Heart left ventricle (tissue), 16 donors: ENCODE results near the gene CFAP100. TPM values are rescaled to one million over a fixed set of nuclear protein-coding genes. Genes with fewer than 3 reads are reported as not detected.
A peak's percentile ranks its signal among the peaks of the same experiment; 100 is the strongest.

ENCODE experiments used
- ATAC-seq, 4 donors: fragments of 200-7000 bp; cut with Tn5 transposase; one replicate each; pipeline ENCODE4 v1.9.1; 2020 to 2022; ENCODE audit warnings: moderate library complexity in 4 of 4, mild to moderate bottlenecking in 3 of 4, moderate number of reproducible peaks in 1 of 4
- DNase-seq, 5 donors: peaks; one replicate each; pipeline ENCODE4 v3.0.0-alpha.2; 2020
- H3K27ac ChIP-seq, 12 donors: fragments of 200-600 bp; sonication (generic) in 4 of 12; one replicate each; pipeline versions ENCODE4 v1.5.0 to v1.8.0; 2016 to 2022; ENCODE audit warnings: mild to moderate bottlenecking in 2 of 12
- H3K27me3 ChIP-seq, 9 donors: fragments of 200-600 bp; sonication (generic) in 2 of 9; one replicate each; pipeline versions ENCODE4 v1.5.1 to v1.8.0; 2016 to 2022; ENCODE audit warnings: mild to moderate bottlenecking in 3 of 9
- H3K36me3 ChIP-seq, 9 donors: fragments of 200-600 bp; sonication (generic) in 2 of 9; one replicate each; pipeline versions ENCODE4 v1.5.0 to v1.8.0; 2018 to 2022; ENCODE audit warnings: mild to moderate bottlenecking in 2 of 9
- H3K4me1 ChIP-seq, 12 donors: fragments of 200-600 bp; sonication (generic) in 4 of 12; one replicate each; pipeline versions ENCODE4 v1.5.0 to v1.8.0; 2016 to 2022; ENCODE audit warnings: mild to moderate bottlenecking in 3 of 12
- H3K4me3 ChIP-seq, 12 donors: fragments of 200-600 bp; sonication (generic) in 4 of 12; one replicate each; pipeline versions ENCODE4 v1.5.0 to v1.8.0; 2017 to 2022; ENCODE audit warnings: mild to moderate bottlenecking in 9 of 12, moderate library complexity in 4 of 12
- H3K9me3 ChIP-seq, 12 donors: fragments of 200-600 bp; sonication (generic) in 4 of 12; one replicate each; pipeline versions ENCODE4 v1.5.0 to v1.8.0; 2016 to 2022; ENCODE audit warnings: mild to moderate bottlenecking in 1 of 12
- POLR2A ChIP-seq, 2 donors: fragments of 450-650 bp; IDR thresholded peaks; one replicate each; pipeline ENCODE4 v1.6.1; 2017; ENCODE audit warnings: antibody characterized with exemption in 2 of 2, mild to moderate bottlenecking in 2 of 2, moderate library complexity in 2 of 2
- WGBS, 4 donors: extraction: QIAGEN DNeasy Blood & Tissue Kit in 2 of 4; methylation state at CpG; one replicate each; pipeline versions ENCODE4 v1.1.5 to v1.1.7; 2013 to 2018; 5-methylcytosine and 5-hydroxymethylcytosine counted together
- intact Hi-C, 10 donors: fragments of 100-400 bp; cut with DNase I; formaldehyde crosslinking; loops; one replicate each; pipeline versions ENCODE4 v1.11.1 to v1.14.2; 2022
- polyA plus RNA-seq, 2 donors: library from polyadenylated mRNA; stranded (reverse); fragments of 200-250 nt; gene quantifications; one replicate each; pipeline ENCODE4 v1.2.3, GENCODE V29; 2013
- total RNA-seq, 9 donors: library from RNA; depleted of rRNA in 2 of 9; stranded (reverse); fragments of >200 nt in 2 of 9; fragmentation: NEBNext Ultra II Directional in 3 of 9; extraction: Animal tissue kit (Norgen Biotek cat#: 25700) in 3 of 9; gene quantifications; one replicate each; pipeline versions ENCODE4 v1.1.0 to v1.2.4, GENCODE V29; 2016 to 2023
- TF ChIP-seq, protein P1 (sequence below), 12 donors: fragments of 200-600 bp; sonication (generic) in 4 of 12; IDR thresholded peaks; one replicate each; pipeline versions ENCODE4 v1.5.0 to v1.8.0; 2018 to 2022; ENCODE audit warnings: antibody characterized with exemption in 12 of 12, mild to moderate bottlenecking in 5 of 12
- donor health status: ischemic (EF 13 %, LVEDD 7.1; RV severe dilation, severe dysfunction).
- donor health status: healthy with polysubstance abuse.
- donor health status: DM: no; HTN: yes; CAD: no.
- donor health status: DM: no; HTN: no; CAD: no.
- donor health status: ischemic (EF 25% LVEDD 6.9; RV normal size, moderate dysfunction).
- donor health status: ischemic (EF 25% LVEDD 5.7; RV mildly dilated, moderate dysfunction).
- donor health status: healthy.
- donor health status: DM: yes; HTN: yes; CAD: no.
- donor health status: ischemic (EF 35%, LVEDD 5.7; RV mildly dilated, moderate dysfunction).
- donor health status: nonischemic (EF 11% LVEDD 7.7; RV severe dilation, severe dysfunction).
- donor health status: DM: yes; HTN: yes; CAD: no.
- donor health status: PGD.
- donor health status: ischemic (EF 29% LVEDD 5.4; RV normal size, mild dysfunction).
- donor health status: nonischemic (EF 23%, LVEDD 6.1; RV moderate dilation, normal function).

Gene CFAP100
- total and polyA plus RNA-seq, 11 donors, result not detected

DNA sequence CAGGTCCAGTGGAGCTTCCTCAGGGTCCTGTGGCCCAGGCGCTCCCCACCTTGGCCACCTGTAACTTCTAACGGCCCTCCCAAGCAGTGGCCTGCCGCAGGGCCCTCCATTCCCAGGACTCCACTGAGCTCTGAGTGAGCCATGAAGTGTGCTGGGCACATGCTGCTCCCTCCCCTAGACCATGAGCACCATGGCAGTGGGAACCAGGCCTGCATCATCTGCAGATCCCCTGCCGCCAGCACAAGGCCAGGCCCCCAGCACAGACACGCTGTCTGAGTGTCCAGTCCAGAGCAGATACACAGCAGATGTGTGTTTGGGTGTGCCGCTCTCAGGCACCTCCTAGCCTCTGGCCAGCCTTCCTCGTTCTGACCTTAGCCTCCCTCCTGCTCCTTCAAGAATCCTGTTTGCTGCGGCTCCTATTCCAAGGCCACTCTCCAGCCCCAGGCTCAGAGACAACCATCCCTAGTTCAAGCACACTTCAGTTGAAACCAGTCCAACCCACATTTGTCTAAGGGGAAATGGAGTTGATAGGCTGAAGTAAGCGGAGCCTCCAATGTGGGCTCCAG is 30.5 kb upstream of the CFAP100 start:
- intact Hi-C loops, result no loop called here
- Histone ChIP-seq H3K36me3 (no peaks in the 10 kb centered on the region), H3K27me3 (peaks cover 0 to 18% (median 0%) of the 10 kb centered on the region in 9 donors), H3K4me3 (no peak overlapping the region), H3K4me1 (no peaks in the 10 kb centered on the region), H3K9me3 (peaks cover 0 to 5% (median 0%) of the 10 kb centered on the region in 12 donors), H3K27ac (no peak overlapping the region)
- ATAC-seq, result no peak
- 93 to 97% (median 95%) methylated on average over 6 to 9 of the region's 9 CpGs for WGBS, 4 donors
- TF ChIP-seq, protein P1, sequence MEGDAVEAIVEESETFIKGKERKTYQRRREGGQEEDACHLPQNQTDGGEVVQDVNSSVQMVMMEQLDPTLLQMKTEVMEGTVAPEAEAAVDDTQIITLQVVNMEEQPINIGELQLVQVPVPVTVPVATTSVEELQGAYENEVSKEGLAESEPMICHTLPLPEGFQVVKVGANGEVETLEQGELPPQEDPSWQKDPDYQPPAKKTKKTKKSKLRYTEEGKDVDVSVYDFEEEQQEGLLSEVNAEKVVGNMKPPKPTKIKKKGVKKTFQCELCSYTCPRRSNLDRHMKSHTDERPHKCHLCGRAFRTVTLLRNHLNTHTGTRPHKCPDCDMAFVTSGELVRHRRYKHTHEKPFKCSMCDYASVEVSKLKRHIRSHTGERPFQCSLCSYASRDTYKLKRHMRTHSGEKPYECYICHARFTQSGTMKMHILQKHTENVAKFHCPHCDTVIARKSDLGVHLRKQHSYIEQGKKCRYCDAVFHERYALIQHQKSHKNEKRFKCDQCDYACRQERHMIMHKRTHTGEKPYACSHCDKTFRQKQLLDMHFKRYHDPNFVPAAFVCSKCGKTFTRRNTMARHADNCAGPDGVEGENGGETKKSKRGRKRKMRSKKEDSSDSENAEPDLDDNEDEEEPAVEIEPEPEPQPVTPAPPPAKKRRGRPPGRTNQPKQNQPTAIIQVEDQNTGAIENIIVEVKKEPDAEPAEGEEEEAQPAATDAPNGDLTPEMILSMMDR (IDR thresholded peaks at IDR 0.05), result no peak
- no peak for TF ChIP-seq POLR2A (IDR thresholded peaks at IDR 0.05)
- DNase-seq, result peak in 1 of 5 donors; percentile 17

GRCh38 chr3:126364731-126365301 is 29.9 kb upstream of the CFAP100 start:
- DNase-seq, result peak in 1 of 5 donors; percentile 25

DNA sequence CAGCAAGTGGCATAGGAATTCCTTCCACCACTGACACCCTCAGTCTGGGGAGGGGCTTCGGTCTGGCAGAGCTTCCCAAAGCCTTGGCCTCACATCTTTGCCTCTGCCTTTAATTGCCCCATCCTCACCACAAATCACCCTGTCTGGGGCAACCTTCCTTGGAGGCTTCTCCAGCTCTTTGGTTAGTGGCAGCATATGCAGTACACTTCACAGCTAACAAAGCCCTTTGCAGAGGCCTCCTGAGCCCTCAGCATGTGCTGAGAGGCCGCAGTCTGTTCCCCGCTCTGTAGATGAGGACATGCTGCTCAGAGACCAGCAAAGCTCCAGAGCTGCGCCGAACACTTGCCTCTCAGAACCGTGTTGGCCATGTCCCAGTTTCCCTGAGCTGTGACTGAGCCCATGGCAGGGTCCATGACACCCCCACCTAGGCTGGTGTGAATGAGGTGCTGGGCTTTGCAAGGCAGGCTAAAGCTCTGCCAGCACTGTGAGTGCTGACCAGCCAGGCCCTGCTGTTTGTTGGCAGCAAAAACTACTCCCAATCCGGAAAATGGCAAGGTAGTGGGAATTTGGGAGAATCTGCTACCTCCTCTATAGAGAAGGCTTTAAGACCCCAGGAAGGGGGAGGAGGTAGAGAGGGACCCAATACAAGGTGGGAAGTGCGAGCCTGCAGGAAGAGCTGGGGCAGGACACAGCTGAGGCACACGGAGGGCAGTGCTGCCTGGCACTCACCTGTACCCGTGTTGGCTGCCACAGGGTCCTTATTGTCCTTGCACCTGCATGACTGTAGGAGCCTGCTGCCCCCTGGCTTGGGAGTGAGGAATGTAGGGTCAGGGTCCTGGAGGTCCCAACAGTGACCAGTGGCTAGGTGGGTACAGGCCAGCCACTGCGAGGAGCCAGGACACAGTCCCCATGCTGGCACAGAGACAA is 29.1 kb upstream of the CFAP100 start:
- H3K9me3 ChIP-seq, result no peaks in the 10 kb centered on the region
- peaks cover 0 to 10% (median 0%) of the 10 kb centered on the region in 9 donors for H3K27me3 ChIP-seq
- no peak overlapping the region for H3K27ac ChIP-seq
- no peak for TF ChIP-seq POLR2A (IDR thresholded peaks at IDR 0.05)
- TF ChIP-seq, protein P1 (IDR thresholded peaks at IDR 0.05), result peak in 1 of 12 donors; percentile 17
- intact Hi-C loops, result no loop called here
- DNase-seq (peak in 1 of 5 donors; percentile 40), ATAC-seq (peak in 2 of 4 donors; percentile 13 to 37)
- WGBS, 4 donors, result 79 to 82% (median 81%) methylated on average over 10 to 11 of the region's 11 CpGs
- H3K36me3 ChIP-seq, result no peaks in the 10 kb centered on the region
- no peaks in the 10 kb centered on the region for H3K4me1 ChIP-seq
- H3K4me3 ChIP-seq, result no peak overlapping the region

More at GRCh38 chr3:126364731-126365301, 29.9 kb upstream of the CFAP100 start:
- TF ChIP-seq POLR2A (IDR thresholded peaks at IDR 0.05), result no peak
- TF ChIP-seq, protein P1 (IDR thresholded peaks at IDR 0.05), result no peak
- peaks cover 0 to 12% (median 0%) of the 10 kb centered on the region in 9 donors for H3K27me3 ChIP-seq
- no peaks in the 10 kb centered on the region for H3K9me3 ChIP-seq
- H3K4me1 ChIP-seq, result no peaks in the 10 kb centered on the region
- H3K4me3 ChIP-seq, result no peak overlapping the region
- 88 to 100% (median 91%) methylated on average over 4 to 5 of the region's 5 CpGs for WGBS, 4 donors
- ATAC-seq, result no peak
- H3K27ac ChIP-seq, result no peak overlapping the region
- intact Hi-C loops, result no loop called here
- H3K36me3 ChIP-seq, result no peaks in the 10 kb centered on the region

DNA sequence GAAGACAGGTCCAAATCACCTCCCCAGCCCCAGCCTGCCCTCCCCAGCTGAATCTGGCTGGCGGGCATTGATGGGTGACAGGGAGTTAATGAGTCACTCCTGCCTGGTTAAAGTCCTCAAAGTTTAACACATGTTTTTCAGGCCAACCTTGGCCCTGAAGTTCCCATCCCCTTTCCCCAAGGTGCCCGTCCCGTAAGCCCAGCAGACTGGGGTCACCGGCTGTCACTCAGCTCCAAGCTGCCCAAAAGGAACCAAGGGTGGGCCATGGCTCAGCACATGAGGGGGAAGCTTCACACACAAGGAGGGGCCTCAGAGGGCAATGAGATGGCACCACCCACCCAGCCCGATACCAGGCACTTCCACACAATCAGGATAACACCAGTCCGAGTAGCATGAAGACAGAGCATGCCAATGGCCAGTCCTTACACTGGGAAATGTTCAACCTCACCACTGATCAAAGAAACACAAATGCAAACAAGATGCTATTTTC is 27.3 kb upstream of the CFAP100 start:
- no peaks in the 10 kb centered on the region for H3K9me3 ChIP-seq
- no peaks in the 10 kb centered on the region for H3K36me3 ChIP-seq
- intact Hi-C loops, result no loop called here
- no peak for TF ChIP-seq POLR2A (IDR thresholded peaks at IDR 0.05)
- TF ChIP-seq, protein P1 (IDR thresholded peaks at IDR 0.05), result no peak
- H3K27me3 ChIP-seq, result no peaks in the 10 kb centered on the region
- ATAC-seq, result no peak
- no peak overlapping the region for H3K27ac ChIP-seq
- H3K4me1 ChIP-seq, result peaks cover 0 to 4% (median 0%) of the 10 kb centered on the region in 12 donors
- peak in 1 of 5 donors; percentile 40 for DNase-seq
- H3K4me3 ChIP-seq, result no peak overlapping the region
- 89 to 97% (median 94%) methylated on average over 6 of the region's 6 CpGs for WGBS, 4 donors
